DND-41 (cell line): Measurements from ENCODE around the gene BEND5.

Source experiments
- ATAC-seq: fragments of 200-7000 bp; cut with Tn5 transposase; 3 replicates; pipeline ENCODE4 v1.9.1; 2021; ENCODE audit warnings: low read depth; ENCODE audit not compliant: insufficient read depth
- DNase-seq: peaks from one replicate; pipeline ENCODE4 v3.0.0-alpha.2; 2020
- H2AFZ ChIP-seq: 2 replicates; pipeline ENCODE4 v1.6.0; 2012; ENCODE audit warnings: low read depth, low read length
- H3K27ac ChIP-seq: 2 replicates; pipeline ENCODE4 v1.5.1; 2012; ENCODE audit warnings: low read length, inconsistent platforms
- H3K27me3 ChIP-seq: fragments of 200-600 bp; sonication (generic); 2 replicates; pipeline ENCODE4 v1.6.0; 2012; ENCODE audit warnings: low read length, mild to moderate bottlenecking, inconsistent platforms; ENCODE audit not compliant: insufficient read depth, poor library complexity
- H3K36me3 ChIP-seq: 2 replicates; pipeline ENCODE4 v1.5.1; 2012; ENCODE audit warnings: low read length, inconsistent platforms; ENCODE audit not compliant: insufficient read depth
- H3K4me1 ChIP-seq: 2 replicates; pipeline ENCODE4 v1.5.1; 2012; ENCODE audit warnings: mild to moderate bottlenecking, low read length; ENCODE audit not compliant: insufficient read depth
- H3K4me2 ChIP-seq: 2 replicates; pipeline ENCODE4 v1.6.0; 2012; ENCODE audit warnings: mild to moderate bottlenecking, moderate library complexity, low read length, inconsistent platforms; ENCODE audit not compliant: insufficient read depth
- H3K4me3 ChIP-seq, 2 experiments: fragments of 200-600 bp in 1 of 2; shearing (Covaris generic) in 1 of 2; 2 replicates each; pipeline ENCODE4 v1.5.1; 2012 to 2016; ENCODE audit warnings: inconsistent platforms in 2 of 2, low read length in 2 of 2, mild to moderate bottlenecking in 2 of 2, low read depth in 1 of 2, moderate library complexity in 1 of 2
- H3K79me2 ChIP-seq: 2 replicates; pipeline ENCODE4 v1.6.0; 2012; ENCODE audit warnings: low read length, inconsistent platforms; ENCODE audit not compliant: insufficient read depth
- H3K9ac ChIP-seq: 2 replicates; pipeline ENCODE4 v1.6.0; 2012; ENCODE audit warnings: low read depth, mild to moderate bottlenecking, inconsistent platforms, low read length, moderate library complexity
- H3K9me3 ChIP-seq: 2 replicates; pipeline ENCODE4 v1.5.1; 2012; ENCODE audit warnings: low read length, moderate library complexity, mild to moderate bottlenecking, inconsistent platforms; ENCODE audit not compliant: insufficient read depth, severe bottlenecking
- H4K20me1 ChIP-seq: 2 replicates; pipeline ENCODE4 v1.6.0; 2012; ENCODE audit warnings: low read length; ENCODE audit not compliant: insufficient read depth
- CTCF ChIP-seq: IDR thresholded peaks from 2 replicates; pipeline ENCODE4 v1.5.1; 2012; ENCODE audit warnings: borderline replicate concordance, low read length, moderate library complexity, mild to moderate bottlenecking; ENCODE audit not compliant: poor library complexity, severe bottlenecking; ENCODE audit errors: extremely low read depth
- EZH2 ChIP-seq: IDR thresholded peaks from 3 replicates; pipeline ENCODE4 v1.6.1; 2012; ENCODE audit warnings: borderline replicate concordance, low read depth, mild to moderate bottlenecking, moderate library complexity, low read length, inconsistent platforms; ENCODE audit not compliant: severe bottlenecking

BEND5 gene

GRCh38 chr1:48678710-48679505 lies 97.8 kb downstream of the BEND5 start:
- H3K4me2 ChIP-seq = no peak overlapping the region
- no peaks in the 10 kb centered on the region for H3K9me3 ChIP-seq
- no peaks in the 10 kb centered on the region for H4K20me1 ChIP-seq
- ATAC-seq (no peak), DNase-seq (no peak)
- H3K4me1 ChIP-seq = no peaks in the 10 kb centered on the region
- no peak overlapping the region for H3K4me3 ChIP-seq
- H3K27me3 ChIP-seq = peaks cover 11% of the 10 kb centered on the region
- no peaks in the 10 kb centered on the region for H3K79me2 ChIP-seq
- no peak overlapping the region for H3K27ac ChIP-seq
- H2AFZ ChIP-seq = no peak overlapping the region
- no peak overlapping the region for H3K9ac ChIP-seq
- no peaks in the 10 kb centered on the region for H3K36me3 ChIP-seq
- TF ChIP-seq EZH2 = no peak
- TF ChIP-seq CTCF = no peak
